Keratinocyte (primary cell): Measurements from ENCODE around the gene ALPK1. TPM values are rescaled to one million over a fixed set of nuclear protein-coding genes. Genes with fewer than 3 reads are reported as not detected.

Experiments used
- DNase-seq: peaks from one replicate; pipeline ENCODE4 v3.0.0-alpha.2; 2011; ENCODE audit warnings: low read depth, missing footprints, low spot score
- FAIRE-seq: peaks from 2 replicates; lab custom pipeline; 2011; peaks lifted over from hg19 to GRCh38; lab: Jason Lieb, UNC
- H2AFZ ChIP-seq: 2 replicates; pipeline ENCODE4 v1.6.0; 2012; ENCODE audit warnings: low read length, control low read depth, inconsistent platforms; ENCODE audit not compliant: control insufficient read depth
- H3K27ac ChIP-seq: 2 replicates; pipeline ENCODE4 v1.5.1; 2011; ENCODE audit warnings: low read length; ENCODE audit not compliant: control insufficient read depth, insufficient read depth
- H3K27me3 ChIP-seq: 3 replicates; pipeline ENCODE4 v1.6.0; 2011; ENCODE audit warnings: low read length; ENCODE audit not compliant: control insufficient read depth, insufficient read depth; ENCODE audit errors: extremely low read depth
- H3K36me3 ChIP-seq, 2 experiments: 2 replicates in 1 of 2; 3 replicates in 1 of 2; pipeline ENCODE4 v1.5.1; 2011; ENCODE audit warnings: low read length in 2 of 2, mild to moderate bottlenecking in 1 of 2; ENCODE audit not compliant: control insufficient read depth in 2 of 2, insufficient read depth in 2 of 2; ENCODE audit errors: extremely low read depth in 1 of 2
- H3K4me1 ChIP-seq: 3 replicates; pipeline ENCODE4 v1.5.1; 2011; ENCODE audit warnings: low read length; ENCODE audit not compliant: control insufficient read depth, insufficient read depth; ENCODE audit errors: extremely low read depth
- H3K4me2 ChIP-seq: 3 replicates; pipeline ENCODE4 v1.6.0; 2011; ENCODE audit warnings: low read depth, low read length; ENCODE audit not compliant: control insufficient read depth, insufficient read depth; ENCODE audit errors: extremely low read depth
- H3K4me3 ChIP-seq, 3 experiments: fragments of 200-600 bp in 1 of 3; sonication (generic) in 1 of 3; 2 replicates in 2 of 3; 3 replicates in 1 of 3; pipeline ENCODE4 v1.5.1; 2011 to 2016; ENCODE audit warnings: low read length in 3 of 3, mild to moderate bottlenecking in 3 of 3, control low read depth in 2 of 3, inconsistent platforms in 1 of 3, low read depth in 1 of 3, mixed read lengths in 1 of 3, mixed run types in 1 of 3, moderate library complexity in 1 of 3; ENCODE audit not compliant: control insufficient read depth in 2 of 3, insufficient read depth in 2 of 3; ENCODE audit errors: extremely low read depth in 1 of 3
- H3K79me2 ChIP-seq: 2 replicates; pipeline ENCODE4 v1.6.0; 2012; ENCODE audit warnings: low read length; ENCODE audit not compliant: control insufficient read depth, insufficient read depth
- H3K9ac ChIP-seq: 3 replicates; pipeline ENCODE4 v1.6.0; 2011; ENCODE audit warnings: low read length; ENCODE audit not compliant: control insufficient read depth, insufficient read depth; ENCODE audit errors: extremely low read depth
- H3K9me1 ChIP-seq: 3 replicates; pipeline ENCODE4 v1.6.0; 2011; ENCODE audit warnings: low read length; ENCODE audit not compliant: control insufficient read depth, insufficient read depth; ENCODE audit errors: extremely low read depth
- H3K9me3 ChIP-seq: 2 replicates; pipeline ENCODE4 v1.5.1; 2012; ENCODE audit warnings: low read depth, low read length; ENCODE audit not compliant: control insufficient read depth
- H4K20me1 ChIP-seq: 3 replicates; pipeline ENCODE4 v1.6.0; 2011; ENCODE audit warnings: low read length; ENCODE audit not compliant: control insufficient read depth, insufficient read depth; ENCODE audit errors: extremely low read depth
- EZH2 ChIP-seq: IDR thresholded peaks from one replicate; pipeline ENCODE4 v1.6.1; 2012; ENCODE audit warnings: inconsistent platforms, mild to moderate bottlenecking, low read length, moderate library complexity
- dilution Hi-C: fragments of 300-500 bp; cut with MboI; formaldehyde crosslinking; loops from one replicate; pipeline ENCODE4 v1.7.0; 2020; ENCODE audit warnings: low sequenced_read_pairs; ENCODE audit not compliant: extremely low pct_ligation_motif_present
- polyA plus RNA-seq, 5 experiments: library from polyadenylated mRNA; depleted of rRNA in 3 of 5; stranded (reverse) in 3 of 5; stranded (forward) in 1 of 5; unstranded in 1 of 5; fragments of >200 nt; gene quantifications; 1 replicate in 1 of 5; 2 replicates in 3 of 5; 3 replicates in 1 of 5; pipeline versions ENCODE4 v1.2.1 to v1.2.3, GENCODE V29; 2011 to 2012; ENCODE audit warnings: missing spikeins in 2 of 5, low read depth in 1 of 5, low replicate concordance in 1 of 5
- TF ChIP-seq, protein P1 (sequence below), 3 experiments: IDR thresholded peaks in 1 of 3; conservative IDR thresholded peaks in 1 of 3; optimal IDR thresholded peaks in 1 of 3; 2 replicates in 2 of 3; 3 replicates in 1 of 3; pipeline versions ENCODE3 to v1.5.1; 2011; ENCODE audit warnings: low read length in 3 of 3, mild to moderate bottlenecking in 3 of 3, moderate library complexity in 2 of 3, control low read depth in 1 of 3, inconsistent platforms in 1 of 3; ENCODE audit not compliant: insufficient read depth in 2 of 3; ENCODE audit errors: extremely low read depth in 1 of 3

The ALPK1 gene
- polyA plus RNA-seq, 1 donor (not counting 4 experiments of a cell fraction or from before 2014, with no cell fraction given) = 5.5 TPM

DNA sequence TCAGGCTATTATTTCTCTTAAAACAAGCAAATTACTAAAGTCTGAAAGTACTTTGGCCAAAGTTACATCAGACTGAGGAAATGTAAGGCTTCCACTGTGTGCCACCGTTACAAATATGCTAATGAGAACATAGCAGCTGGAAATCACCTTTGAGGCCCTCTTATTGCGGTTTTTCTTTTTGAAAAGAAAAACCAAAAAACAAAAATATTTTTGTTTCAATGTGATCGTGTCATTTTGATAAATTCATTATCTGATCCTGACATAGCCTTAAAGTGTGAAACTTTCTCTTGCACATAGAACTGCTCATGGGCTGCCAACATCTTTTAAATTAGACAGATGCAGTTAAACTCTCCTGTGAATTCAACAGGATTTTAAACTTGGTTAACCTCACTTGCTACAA is 8.7 kb upstream of the ALPK1 start:
- dilution Hi-C loops = no loop called here
- no peaks in the 10 kb centered on the region for H4K20me1 ChIP-seq
- no peak overlapping the region for H3K4me2 ChIP-seq
- H3K4me3 ChIP-seq = no peak overlapping the region
- no peaks in the 10 kb centered on the region for H3K27me3 ChIP-seq
- TF ChIP-seq EZH2 = no peak
- TF ChIP-seq, protein P1, sequence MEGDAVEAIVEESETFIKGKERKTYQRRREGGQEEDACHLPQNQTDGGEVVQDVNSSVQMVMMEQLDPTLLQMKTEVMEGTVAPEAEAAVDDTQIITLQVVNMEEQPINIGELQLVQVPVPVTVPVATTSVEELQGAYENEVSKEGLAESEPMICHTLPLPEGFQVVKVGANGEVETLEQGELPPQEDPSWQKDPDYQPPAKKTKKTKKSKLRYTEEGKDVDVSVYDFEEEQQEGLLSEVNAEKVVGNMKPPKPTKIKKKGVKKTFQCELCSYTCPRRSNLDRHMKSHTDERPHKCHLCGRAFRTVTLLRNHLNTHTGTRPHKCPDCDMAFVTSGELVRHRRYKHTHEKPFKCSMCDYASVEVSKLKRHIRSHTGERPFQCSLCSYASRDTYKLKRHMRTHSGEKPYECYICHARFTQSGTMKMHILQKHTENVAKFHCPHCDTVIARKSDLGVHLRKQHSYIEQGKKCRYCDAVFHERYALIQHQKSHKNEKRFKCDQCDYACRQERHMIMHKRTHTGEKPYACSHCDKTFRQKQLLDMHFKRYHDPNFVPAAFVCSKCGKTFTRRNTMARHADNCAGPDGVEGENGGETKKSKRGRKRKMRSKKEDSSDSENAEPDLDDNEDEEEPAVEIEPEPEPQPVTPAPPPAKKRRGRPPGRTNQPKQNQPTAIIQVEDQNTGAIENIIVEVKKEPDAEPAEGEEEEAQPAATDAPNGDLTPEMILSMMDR (optimal IDR thresholded peaks at IDR 0.05 in 1 of 3, IDR thresholded peaks at IDR 0.05 in 1 of 3, conservative IDR thresholded peaks at IDR 0.05 in 1 of 3; ENCODE audit: extremely low read depth in 1 of 3, insufficient read depth in 2 of 3, low read length in 3 of 3) = no peak
- no peaks in the 10 kb centered on the region for H3K36me3 ChIP-seq
- H3K9me1 ChIP-seq = no peaks in the 10 kb centered on the region
- no peak overlapping the region for H3K27ac ChIP-seq
- H3K9ac ChIP-seq = no peak overlapping the region
- no peaks in the 10 kb centered on the region for H3K9me3 ChIP-seq
- H3K79me2 ChIP-seq = peaks cover 11% of the 10 kb centered on the region
- DNase-seq = no peak
- peaks cover 9% of the 10 kb centered on the region for H3K4me1 ChIP-seq
- H2AFZ ChIP-seq = no peak overlapping the region
- FAIRE-seq = no peak

DNA sequence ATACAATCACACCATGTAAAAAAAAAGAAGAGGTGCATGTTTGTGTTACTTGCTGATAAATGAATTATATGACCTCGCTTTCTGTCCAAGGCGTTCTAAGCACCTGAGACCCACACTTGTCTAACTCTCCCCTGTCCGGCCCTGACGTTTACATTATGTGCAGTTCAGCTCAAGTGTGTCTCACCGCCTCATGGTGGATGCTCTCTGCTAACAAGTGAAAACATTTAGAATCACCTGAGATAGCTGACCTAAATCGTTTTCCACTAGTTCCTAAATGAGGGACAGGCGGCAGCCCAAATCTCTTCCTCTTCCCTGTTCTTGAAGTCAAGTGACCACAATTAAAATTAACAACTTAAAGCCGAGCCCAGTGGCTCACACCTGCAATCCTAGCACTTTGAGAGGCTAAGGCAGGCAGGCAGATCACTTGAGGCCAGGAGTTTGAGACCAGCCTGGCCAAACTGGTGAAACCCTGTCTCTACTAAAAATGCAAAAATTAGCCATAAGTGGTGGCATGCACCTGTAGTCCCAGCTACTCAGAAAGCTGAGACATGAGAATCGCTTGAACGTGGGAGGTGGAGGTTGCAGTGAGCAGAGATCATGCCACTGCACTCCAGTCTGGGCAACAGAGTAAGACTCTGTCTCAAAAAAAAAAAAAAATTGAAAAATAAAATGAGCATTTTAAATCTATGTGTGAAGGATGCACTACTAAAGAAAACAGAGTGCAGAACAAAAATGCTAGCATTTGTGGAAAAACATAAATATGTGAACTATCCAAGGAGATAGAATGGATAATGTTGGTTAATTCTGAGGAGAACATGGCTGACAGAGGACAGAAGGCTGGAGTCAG is 7.5 kb upstream of the ALPK1 start:
- no peak for FAIRE-seq

More for the DNA sequence above, 7.5 kb upstream of the ALPK1 start:
- TF ChIP-seq EZH2 = no peak
- TF ChIP-seq, protein P1 (optimal IDR thresholded peaks at IDR 0.05 in 1 of 3, IDR thresholded peaks at IDR 0.05 in 1 of 3, conservative IDR thresholded peaks at IDR 0.05 in 1 of 3; ENCODE audit: extremely low read depth in 1 of 3, insufficient read depth in 2 of 3, low read length in 3 of 3) = no peak
- Histone ChIP-seq H3K4me3 (no peak overlapping the region), H3K9ac (no peak overlapping the region), H3K4me2 (no peak overlapping the region), H3K27me3 (no peaks in the 10 kb centered on the region), H3K4me1 (peaks cover 5% of the 10 kb centered on the region), H3K27ac (no peak overlapping the region), H2AFZ (no peak overlapping the region), H3K79me2 (peaks cover 5% of the 10 kb centered on the region), H3K9me1 (no peaks in the 10 kb centered on the region), H3K36me3 (no peaks in the 10 kb centered on the region), H4K20me1 (no peaks in the 10 kb centered on the region), H3K9me3 (no peaks in the 10 kb centered on the region)
- dilution Hi-C loops = no loop called here
- no peak for DNase-seq
